HepG2 (cell line): ENCODE results near the gene ZC3H7B. TPM values are rescaled to one million over a fixed set of nuclear protein-coding genes. Genes with fewer than 3 reads are reported as not detected.

Experiments
- ATAC-seq: fragments of 200-7000 bp; cut with Tn5 transposase; 3 replicates; pipeline ENCODE4 v1.9.1; 2020; ENCODE audit warnings: mild to moderate bottlenecking, moderate library complexity
- BruUV-seq: library from RNA; stranded (reverse); fragments of 400-500 nt; replicated peaks from 2 replicates; lab custom pipeline; 2021; lab: Mats Ljungman, UMichigan
- CTCF ChIA-PET: fragments of 300-600 bp; formaldehyde crosslinking; extraction: SDS; loops from one replicate; lab custom pipeline; 2021; ENCODE audit warnings: low total read pairs, inconsistent platforms, low intra/inter-chr PET ratio; lab: Yijun Ruan, JAX
- POLR2A ChIA-PET: fragments of 350-600 bp; sonication (Branson Sonifier 250); formaldehyde crosslinking; loops from one replicate; lab custom pipeline; 2020; ENCODE audit warnings: antibody characterized with exemption, inconsistent platforms; lab: Yijun Ruan, JAX
- DNase-seq: peaks from one replicate; pipeline ENCODE4 v3.0.0-alpha.2; 2015; ENCODE audit warnings: low spot score
- FAIRE-seq: peaks from 3 replicates; lab custom pipeline; 2011; peaks lifted over from hg19 to GRCh38; lab: Jason Lieb, UNC
- H2AFZ ChIP-seq: one replicate; pipeline ENCODE4 v1.6.1; 2011; ENCODE audit warnings: low read length, inconsistent platforms
- H3K27ac ChIP-seq: fragments of 300-600 bp; 3 replicates; pipeline ENCODE4 v1.8.0; 2011; ENCODE audit warnings: mixed run types, mild to moderate bottlenecking, mixed read lengths, low read length, inconsistent platforms; ENCODE audit not compliant: insufficient read depth; ENCODE audit errors: extremely low read length
- H3K27me3 ChIP-seq, 2 experiments: fragments of 200-600 bp in 1 of 2; 2 replicates in 1 of 2; 3 replicates in 1 of 2; pipeline versions ENCODE4 v1.6.0 to v1.8.0; 2011; ENCODE audit warnings: low read length in 2 of 2, mild to moderate bottlenecking in 2 of 2, moderate library complexity in 2 of 2, inconsistent platforms in 1 of 2; ENCODE audit not compliant: insufficient read depth in 2 of 2, control insufficient read depth in 1 of 2
- H3K36me3 ChIP-seq, 2 experiments: fragments of 200-600 bp in 1 of 2; replicated peaks in 1 of 2; 2 replicates in 1 of 2; 3 replicates in 1 of 2; pipeline versions ENCODE4 v1.5.1 to v1.8.0; 2011; ENCODE audit warnings: low read length in 2 of 2, inconsistent platforms in 1 of 2; ENCODE audit not compliant: insufficient read depth in 2 of 2, control insufficient read depth in 1 of 2
- H3K4me1 ChIP-seq: 2 replicates; pipeline ENCODE4 v1.5.1; 2012; ENCODE audit warnings: low read length, inconsistent platforms; ENCODE audit not compliant: insufficient read depth
- H3K4me2 ChIP-seq: 2 replicates; pipeline ENCODE4 v1.6.0; 2011; ENCODE audit warnings: low read depth, low read length, inconsistent platforms
- H3K4me3 ChIP-seq, 3 experiments: fragments of 200-600 bp in 1 of 3; sonication (generic), shearing (Covaris generic) in 1 of 3; replicated peaks in 1 of 3; 2 replicates each; pipeline ENCODE4 v1.5.1; 2011 to 2016; ENCODE audit warnings: low read length in 3 of 3, inconsistent platforms in 2 of 3, low read depth in 2 of 3, mild to moderate bottlenecking in 2 of 3, control low read depth in 1 of 3, mixed read lengths in 1 of 3; ENCODE audit not compliant: insufficient read depth in 1 of 3
- H3K79me2 ChIP-seq: one replicate; pipeline ENCODE4 v1.6.1; 2011; ENCODE audit warnings: low read length, inconsistent platforms; ENCODE audit not compliant: insufficient read depth
- H3K9ac ChIP-seq: 2 replicates; pipeline ENCODE4 v1.6.0; 2011; ENCODE audit warnings: mild to moderate bottlenecking, low read depth, low read length, inconsistent platforms; ENCODE audit not compliant: insufficient read depth
- H3K9me3 ChIP-seq: 2 replicates; pipeline ENCODE4 v1.5.1; 2012; ENCODE audit warnings: mild to moderate bottlenecking, low read length
- H4K20me1 ChIP-seq: 2 replicates; pipeline ENCODE4 v1.6.0; 2011; ENCODE audit warnings: inconsistent platforms, mild to moderate bottlenecking, low read length, moderate library complexity; ENCODE audit not compliant: insufficient read depth
- AGO1 ChIP-seq: fragments of 200-400 bp; formaldehyde crosslinking; IDR thresholded peaks from 2 replicates; pipeline ENCODE4 v1.6.1; 2017; ENCODE audit warnings: mild to moderate bottlenecking, low read depth, low read length, moderate library complexity; ENCODE audit not compliant: poor library complexity, severe bottlenecking
- ATM ChIP-seq: fragments of 450-650 bp; IDR thresholded peaks from 2 replicates; pipeline ENCODE4 v1.7.1; 2017; ENCODE audit warnings: mild to moderate bottlenecking, borderline replicate concordance
- LBX2 ChIP-seq: sonication (generic); formaldehyde crosslinking; IDR thresholded peaks from 2 replicates; pipeline ENCODE4 v1.5.0; 2020; ENCODE audit warnings: missing genetic modification reagents, mild to moderate bottlenecking, borderline replicate concordance
- MIXL1 ChIP-seq: IDR thresholded peaks from 2 replicates; pipeline ENCODE4 v1.6.1; 2016
- MLXIP ChIP-seq: sonication (generic); formaldehyde crosslinking; IDR thresholded peaks from 2 replicates; pipeline ENCODE4 v1.9.0; 2021; ENCODE audit warnings: missing genetic modification reagents, borderline replicate concordance
- MXD3 ChIP-seq: IDR thresholded peaks from 2 replicates; pipeline ENCODE4 v1.6.1; 2016; ENCODE audit warnings: mild to moderate bottlenecking, missing biosample characterization, missing genetic modification reagents
- SKI ChIP-seq: fragments of 450-650 bp; IDR thresholded peaks from one replicate; pipeline ENCODE4 v1.6.1; 2018; ENCODE audit warnings: mild to moderate bottlenecking; ENCODE audit not compliant: partially characterized antibody
- SP2 ChIP-seq: sonication (generic); formaldehyde crosslinking; IDR thresholded peaks from 2 replicates; pipeline ENCODE4 v1.5.1; 2020; ENCODE audit warnings: mild to moderate bottlenecking, missing genetic modification reagents
- SRSF1 ChIP-seq: fragments of 200-400 bp; formaldehyde crosslinking; optimal IDR thresholded peaks from 2 replicates; pipeline ENCODE3; 2017; ENCODE audit warnings: mild to moderate bottlenecking, low read depth, low read length, moderate library complexity
- TOE1 ChIP-seq: sonication (generic); formaldehyde crosslinking; IDR thresholded peaks from 2 replicates; pipeline ENCODE4 v1.4.0; 2020; ENCODE audit warnings: mild to moderate bottlenecking, missing genetic modification reagents
- ZBTB2 ChIP-seq: sonication (generic); formaldehyde crosslinking; IDR thresholded peaks from 2 replicates; pipeline ENCODE4 v1.8.0; 2022; ENCODE audit warnings: low read depth, missing genetic modification reagents
- ZNF224 ChIP-seq: sonication (generic); formaldehyde crosslinking; IDR thresholded peaks from 2 replicates; pipeline ENCODE4 v1.5.0; 2020; ENCODE audit warnings: mild to moderate bottlenecking, missing genetic modification reagents
- ZNF747 ChIP-seq: sonication (generic); formaldehyde crosslinking; IDR thresholded peaks from 2 replicates; pipeline ENCODE4 v1.8.1; 2023; ENCODE audit warnings: missing genetic modification reagents, mild to moderate bottlenecking, borderline replicate concordance
- ZNF766 ChIP-seq: sonication (generic); formaldehyde crosslinking; IDR thresholded peaks from 2 replicates; pipeline ENCODE4 v1.5.0; 2020; ENCODE audit warnings: missing genetic modification reagents, borderline replicate concordance
- WGBS: methylation state at CpG from one replicate; pipeline ENCODE4 v1.1.6; 2017; ENCODE audit warnings: low lambda C conversion rate; 5-methylcytosine and 5-hydroxymethylcytosine counted together
- in situ Hi-C: cut with HindIII; loops from 2 replicates; pipeline ENCODE4 v1.10.0; 2017; ENCODE audit warnings: low pct_unique_long_range_greater_than_20kb; ENCODE audit not compliant: extremely low pct_ligation_motif_present
- intact Hi-C: fragments of 100-400 bp; cut with micrococcal nuclease; formaldehyde crosslinking; loops from one replicate; pipeline ENCODE4 v1.10.0; 2022; ENCODE audit not compliant: unreplicated experiment
- polyA plus RNA-seq, 8 experiments: library from polyadenylated mRNA; depleted of rRNA in 3 of 8; stranded (reverse) in 7 of 8; unstranded in 1 of 8; fragments of >200 nt; fragmentation: Illumina TruSeq in 4 of 8; extraction: Trizol in 4 of 8; gene quantifications; 2 replicates each; pipeline versions ENCODE4 v1.2.1 to v1.2.3, GENCODE V29; 2011 to 2016; ENCODE audit warnings: low read depth in 4 of 8, missing spikeins in 1 of 8, mixed read lengths in 1 of 8; ENCODE audit not compliant: insufficient read depth in 1 of 8
- total RNA-seq, 5 experiments: library from RNA; depleted of rRNA; stranded (reverse); fragments of >200 nt; fragmentation: Illumina TruSeq; extraction: Trizol; gene quantifications; 2 replicates each; pipeline ENCODE4 v1.2.3, GENCODE V29; 2016; ENCODE audit warnings: low read depth in 1 of 5

The ZC3H7B gene
- total and polyA plus RNA-seq, 2 of the 13 experiments (the other 11 are each of a cell fraction or from before 2014, with no cell fraction given) = 26.4 to 37.2 TPM

- 52% methylated on average over 6 of the region's 6 CpGs for WGBS
- CTCF ChIA-PET = no interaction called here
- Histone ChIP-seq H3K4me2 (no peak overlapping the region), H3K79me2 (no peaks in the 10 kb centered on the region), H3K4me3 (no peak overlapping the region), H3K9me3 (no peaks in the 10 kb centered on the region), H3K27me3 (no peaks in the 10 kb centered on the region; a peak in 1 of 5 replicates), H3K9ac (no peak overlapping the region), H4K20me1 (no peaks in the 10 kb centered on the region), H2AFZ (no peak overlapping the region), H3K27ac (no peak overlapping the region), H3K4me1 (peaks cover 15% of the 10 kb centered on the region), H3K36me3 (no peaks in the 10 kb centered on the region)
- POLR2A ChIA-PET = interaction anchor here (1.4 kb wide), 1 partner anchor 11 kb away, joined by 7 read pairs; no protein-coding TSS in a partner anchor
- intact Hi-C loops (no loop called here), in situ Hi-C loops (no loop called here)
- FAIRE-seq (no peak), ATAC-seq (no peak), DNase-seq (no peak)
- TF ChIP-seq ZNF224 (CRISPR knock-in tag) (no peak), SP2 (no peak), MXD3 (CRISPR knock-in tag) (no peak)
- BruUV-seq = no TSS peak
These were observed 76.5 kb downstream of the ZC3H7B start for GRCh38 chr22:41377846-41378245.

GRCh38 chr22:41380993-41381328 lies 79.6 kb downstream of the ZC3H7B start:
- in situ Hi-C loops = no loop called here
- peak overlapping the region; percentile 98 for H3K27ac ChIP-seq
- BruUV-seq = no TSS peak
- H3K9me3 ChIP-seq = no peaks in the 10 kb centered on the region
- POLR2A ChIA-PET = interaction anchor here (0.6 to 3.6 kb wide), 42 partner anchors 9 to 914 kb away, joined by 3 to 135 read pairs (median 7); partner anchors contain the start of genes ACO2, CHADL, PHF5A and PMM1
- H2AFZ ChIP-seq = no peak overlapping the region
- H3K4me2 ChIP-seq = peak overlapping the region; percentile 82
- intact Hi-C loops = no loop called here
- ATAC-seq (peak; percentile 68), FAIRE-seq (no peak), DNase-seq (peak; percentile 83)
- CTCF ChIA-PET = no interaction called here
- peak overlapping the region; percentile 54 to 80 (median 76) for H3K4me3 ChIP-seq
- H4K20me1 ChIP-seq = no peaks in the 10 kb centered on the region
- H3K79me2 ChIP-seq = peaks cover 5% of the 10 kb centered on the region
- no peaks in the 10 kb centered on the region; a peak in 1 of 5 replicates for H3K27me3 ChIP-seq
- 0% methylated on average over 1 of the region's 22 CpGs for WGBS
- H3K4me1 ChIP-seq = peaks cover 24% of the 10 kb centered on the region
- no peaks in the 10 kb centered on the region for H3K36me3 ChIP-seq
- peak overlapping the region; percentile 90 for H3K9ac ChIP-seq
- TF ChIP-seq MIXL1 (CRISPR knock-in tag) (no peak), ZBTB2 (CRISPR knock-in tag) (no peak), AGO1 (no peak), ZNF766 (CRISPR knock-in tag) (no peak), SKI (no peak), TOE1 (CRISPR knock-in tag) (no peak), SRSF1 (peak; percentile 85), MLXIP (CRISPR knock-in tag) (no peak), LBX2 (CRISPR knock-in tag) (no peak), ZNF747 (CRISPR knock-in tag) (0 out of 2 replicates have a peak, but pooled peaks have one; percentile 23), ATM (no peak)
